ENCODE data around the gene TSPEAR.

DNA sequence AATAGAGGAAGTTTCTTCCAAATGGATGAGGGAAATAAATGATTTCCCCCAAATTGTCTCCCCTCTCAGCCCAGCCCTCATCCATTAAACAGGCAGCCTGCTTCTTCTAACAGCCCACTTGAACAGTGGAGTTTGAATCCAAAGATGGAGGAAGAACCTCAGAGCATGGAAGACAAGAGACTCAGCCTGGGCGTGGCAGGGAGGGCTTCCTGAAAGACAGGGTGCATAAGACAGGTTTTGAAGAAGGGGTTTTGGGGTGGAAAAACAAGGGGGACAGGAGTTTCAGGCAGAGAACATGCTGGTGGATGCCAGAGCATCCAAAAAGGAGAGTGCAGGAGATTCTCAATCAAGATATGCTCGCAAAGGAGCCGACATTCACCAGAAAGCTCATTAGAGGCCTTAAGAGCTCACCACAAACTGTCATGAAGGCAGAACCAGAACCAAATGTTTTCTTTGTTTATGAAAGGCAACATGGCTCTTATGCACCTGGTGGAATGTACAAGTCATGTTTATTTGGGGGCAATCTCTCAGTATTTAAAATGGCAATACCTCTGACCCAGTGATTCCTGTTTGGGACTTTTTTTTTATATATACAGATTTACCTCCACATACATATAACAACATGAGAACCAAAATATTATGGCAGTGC lies 26.5 kb upstream of the TSPEAR start:
- TF ChIP-seq, protein P1, sequence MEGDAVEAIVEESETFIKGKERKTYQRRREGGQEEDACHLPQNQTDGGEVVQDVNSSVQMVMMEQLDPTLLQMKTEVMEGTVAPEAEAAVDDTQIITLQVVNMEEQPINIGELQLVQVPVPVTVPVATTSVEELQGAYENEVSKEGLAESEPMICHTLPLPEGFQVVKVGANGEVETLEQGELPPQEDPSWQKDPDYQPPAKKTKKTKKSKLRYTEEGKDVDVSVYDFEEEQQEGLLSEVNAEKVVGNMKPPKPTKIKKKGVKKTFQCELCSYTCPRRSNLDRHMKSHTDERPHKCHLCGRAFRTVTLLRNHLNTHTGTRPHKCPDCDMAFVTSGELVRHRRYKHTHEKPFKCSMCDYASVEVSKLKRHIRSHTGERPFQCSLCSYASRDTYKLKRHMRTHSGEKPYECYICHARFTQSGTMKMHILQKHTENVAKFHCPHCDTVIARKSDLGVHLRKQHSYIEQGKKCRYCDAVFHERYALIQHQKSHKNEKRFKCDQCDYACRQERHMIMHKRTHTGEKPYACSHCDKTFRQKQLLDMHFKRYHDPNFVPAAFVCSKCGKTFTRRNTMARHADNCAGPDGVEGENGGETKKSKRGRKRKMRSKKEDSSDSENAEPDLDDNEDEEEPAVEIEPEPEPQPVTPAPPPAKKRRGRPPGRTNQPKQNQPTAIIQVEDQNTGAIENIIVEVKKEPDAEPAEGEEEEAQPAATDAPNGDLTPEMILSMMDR (IDR thresholded peaks at IDR 0.05; ENCODE audit: insufficient read depth, low read length, poor library complexity, severe bottlenecking): no peak
- TF ChIP-seq EZH2phosphoT487 (conservative IDR thresholded peaks at IDR 0.05; ENCODE audit: low read length): no peak

Measured in SU-DHL-6 (cell line).